ENCODE results near the gene OS9.

OS9 gene

GRCh38 chr12:57751788-57752667 lies 58.1 kb downstream of the OS9 start, which contains the start of gene CDK4:
CDK4 (minus strand) TSS chr12:57752310; CDS start chr12:57751717, 593 bp downstream.
- Histone ChIP-seq H3K9ac (ENCODE audit: low read depth in 1 of 2, low read length in 2 of 2) (peak within 1 kb of the TSS; percentile 88 to 89), H3K4me1 (ENCODE audit: control insufficient read depth in 2 of 2, insufficient read depth in 2 of 2, low read length in 2 of 2) (peaks cover 40% of the 10 kb centered on the region in 2 donors), H3K36me3 (ENCODE audit: control insufficient read depth in 2 of 2, insufficient read depth in 2 of 2, low read length in 2 of 2) (peaks cover 22 to 26% of the 10 kb centered on the region in 2 donors), H3K9me3 (ENCODE audit: control insufficient read depth in 2 of 2, low read length in 2 of 2) (no peaks in the 10 kb centered on the region), H3K27ac (ENCODE audit: low read depth in 2 of 2, low read length in 2 of 2) (peak within 1 kb of the TSS; percentile 85 to 86), H3K4me3 (ENCODE audit: low read length in 2 of 2) (peak within 1 kb of the TSS; percentile 83 to 89), H3K27me3 (ENCODE audit: control insufficient read depth in 2 of 2, insufficient read depth in 2 of 2, low read length in 2 of 2) (no peaks in the 10 kb centered on the region)

GRCh38 chr12:57752668-57753000 lies 58.7 kb downstream of the OS9 start:
- Histone ChIP-seq H3K4me3 (ENCODE audit: low read length in 2 of 2) (peak overlapping the region; percentile 57 to 89), H3K9me3 (ENCODE audit: control insufficient read depth in 2 of 2, low read length in 2 of 2) (no peaks in the 10 kb centered on the region), H3K4me1 (ENCODE audit: control insufficient read depth in 2 of 2, insufficient read depth in 2 of 2, low read length in 2 of 2) (peaks cover 40% of the 10 kb centered on the region in 2 donors), H3K9ac (ENCODE audit: low read depth in 1 of 2, low read length in 2 of 2) (peak overlapping the region; percentile 61 to 88), H3K27me3 (ENCODE audit: control insufficient read depth in 2 of 2, insufficient read depth in 2 of 2, low read length in 2 of 2) (no peaks in the 10 kb centered on the region), H3K36me3 (ENCODE audit: control insufficient read depth in 2 of 2, insufficient read depth in 2 of 2, low read length in 2 of 2) (peaks cover 16 to 21% of the 10 kb centered on the region in 2 donors), H3K27ac (ENCODE audit: low read depth in 2 of 2, low read length in 2 of 2) (peak overlapping the region; percentile 59 to 64)

GRCh38 chr12:57753756-57754337 lies 59.9 kb downstream of the OS9 start:
- no peaks in the 10 kb centered on the region for H3K27me3 ChIP-seq (ENCODE audit: control insufficient read depth in 2 of 2, insufficient read depth in 2 of 2, low read length in 2 of 2)
- peak overlapping the region; percentile 14 to 36 for H3K9ac ChIP-seq (ENCODE audit: low read depth in 1 of 2, low read length in 2 of 2)
- H3K27ac ChIP-seq (ENCODE audit: low read depth in 2 of 2, low read length in 2 of 2), result peak overlapping the region; percentile 53 to 62
- no peaks in the 10 kb centered on the region for H3K9me3 ChIP-seq (ENCODE audit: control insufficient read depth in 2 of 2, low read length in 2 of 2)
- peaks cover 15 to 25% of the 10 kb centered on the region in 2 donors for H3K36me3 ChIP-seq (ENCODE audit: control insufficient read depth in 2 of 2, insufficient read depth in 2 of 2, low read length in 2 of 2)
- H3K4me1 ChIP-seq (ENCODE audit: control insufficient read depth in 2 of 2, insufficient read depth in 2 of 2, low read length in 2 of 2), result peaks cover 40 to 42% of the 10 kb centered on the region in 2 donors
- no peak overlapping the region for H3K4me3 ChIP-seq (ENCODE audit: low read length in 2 of 2)

GRCh38 chr12:57754411-57755193 lies 60.7 kb downstream of the OS9 start, which contains the start of gene MARCHF9:
MARCHF9 (plus strand) TSS chr12:57755103; CDS start chr12:57755529, 426 bp downstream.
- peak within 1 kb of the TSS; percentile 60 to 76 for H3K4me3 ChIP-seq (ENCODE audit: low read length in 2 of 2)
- peaks cover 13 to 22% of the 10 kb centered on the region in 2 donors for H3K36me3 ChIP-seq (ENCODE audit: control insufficient read depth in 2 of 2, insufficient read depth in 2 of 2, low read length in 2 of 2)
- H3K9ac ChIP-seq (ENCODE audit: low read depth in 1 of 2, low read length in 2 of 2), result peak within 1 kb of the TSS; percentile 63 to 78
- no peaks in the 10 kb centered on the region for H3K27me3 ChIP-seq (ENCODE audit: control insufficient read depth in 2 of 2, insufficient read depth in 2 of 2, low read length in 2 of 2)
- H3K9me3 ChIP-seq (ENCODE audit: control insufficient read depth in 2 of 2, low read length in 2 of 2), result no peaks in the 10 kb centered on the region
- H3K27ac ChIP-seq (ENCODE audit: low read depth in 2 of 2, low read length in 2 of 2), result peak within 1 kb of the TSS; percentile 53 to 72
- peaks cover 40 to 42% of the 10 kb centered on the region in 2 donors for H3K4me1 ChIP-seq (ENCODE audit: control insufficient read depth in 2 of 2, insufficient read depth in 2 of 2, low read length in 2 of 2)

- Histone ChIP-seq H3K27ac (ENCODE audit: low read depth in 2 of 2, low read length in 2 of 2) (peak overlapping the region; percentile 53 to 72), H3K4me1 (ENCODE audit: control insufficient read depth in 2 of 2, insufficient read depth in 2 of 2, low read length in 2 of 2) (peaks cover 40 to 42% of the 10 kb centered on the region in 2 donors), H3K27me3 (ENCODE audit: control insufficient read depth in 2 of 2, insufficient read depth in 2 of 2, low read length in 2 of 2) (no peaks in the 10 kb centered on the region), H3K9me3 (ENCODE audit: control insufficient read depth in 2 of 2, low read length in 2 of 2) (no peaks in the 10 kb centered on the region), H3K36me3 (ENCODE audit: control insufficient read depth in 2 of 2, insufficient read depth in 2 of 2, low read length in 2 of 2) (peaks cover 13 to 20% of the 10 kb centered on the region in 2 donors), H3K4me3 (ENCODE audit: low read length in 2 of 2) (peak overlapping the region; percentile 41 to 60), H3K9ac (ENCODE audit: low read depth in 1 of 2, low read length in 2 of 2) (no peak overlapping the region)
Measured at GRCh38 chr12:57755194-57755453, 61.2 kb downstream of the OS9 start.

- Histone ChIP-seq H3K4me3 (ENCODE audit: low read length in 2 of 2) (peak overlapping the region; percentile 60 to 76), H3K9me3 (ENCODE audit: control insufficient read depth in 2 of 2, low read length in 2 of 2) (no peaks in the 10 kb centered on the region), H3K36me3 (ENCODE audit: control insufficient read depth in 2 of 2, insufficient read depth in 2 of 2, low read length in 2 of 2) (peaks cover 7 to 16% of the 10 kb centered on the region in 2 donors), H3K4me1 (ENCODE audit: control insufficient read depth in 2 of 2, insufficient read depth in 2 of 2, low read length in 2 of 2) (peaks cover 40 to 42% of the 10 kb centered on the region in 2 donors), H3K9ac (ENCODE audit: low read depth in 1 of 2, low read length in 2 of 2) (peak overlapping the region; percentile 63 to 78), H3K27me3 (ENCODE audit: control insufficient read depth in 2 of 2, insufficient read depth in 2 of 2, low read length in 2 of 2) (no peaks in the 10 kb centered on the region), H3K27ac (ENCODE audit: low read depth in 2 of 2, low read length in 2 of 2) (peak overlapping the region; percentile 32 to 72)
Measured at GRCh38 chr12:57755454-57756372, 61.8 kb downstream of the OS9 start.

GRCh38 chr12:57756406-57757341 lies 62.7 kb downstream of the OS9 start:
- peaks cover 7 to 16% of the 10 kb centered on the region in 2 donors for H3K36me3 ChIP-seq (ENCODE audit: control insufficient read depth in 2 of 2, insufficient read depth in 2 of 2, low read length in 2 of 2)
- no peaks in the 10 kb centered on the region for H3K9me3 ChIP-seq (ENCODE audit: control insufficient read depth in 2 of 2, low read length in 2 of 2)
- H3K27ac ChIP-seq (ENCODE audit: low read depth in 2 of 2, low read length in 2 of 2), result no peak overlapping the region
- peak overlapping the region; percentile 60 to 76 for H3K4me3 ChIP-seq (ENCODE audit: low read length in 2 of 2)
- peak overlapping the region in 1 of 2 donors; percentile 63 for H3K9ac ChIP-seq (ENCODE audit: low read depth in 1 of 2, low read length in 2 of 2)
- peaks cover 32 to 34% of the 10 kb centered on the region in 2 donors for H3K4me1 ChIP-seq (ENCODE audit: control insufficient read depth in 2 of 2, insufficient read depth in 2 of 2, low read length in 2 of 2)
- H3K27me3 ChIP-seq (ENCODE audit: control insufficient read depth in 2 of 2, insufficient read depth in 2 of 2, low read length in 2 of 2), result no peaks in the 10 kb centered on the region

GRCh38 chr12:57757771-57758170 lies 63.8 kb downstream of the OS9 start:
- Histone ChIP-seq H3K36me3 (ENCODE audit: control insufficient read depth in 2 of 2, insufficient read depth in 2 of 2, low read length in 2 of 2) (peaks cover 7 to 16% of the 10 kb centered on the region in 2 donors), H3K9ac (ENCODE audit: low read depth in 1 of 2, low read length in 2 of 2) (no peak overlapping the region), H3K4me3 (ENCODE audit: low read length in 2 of 2) (no peak overlapping the region), H3K9me3 (ENCODE audit: control insufficient read depth in 2 of 2, low read length in 2 of 2) (no peaks in the 10 kb centered on the region), H3K27ac (ENCODE audit: low read depth in 2 of 2, low read length in 2 of 2) (no peak overlapping the region), H3K4me1 (ENCODE audit: control insufficient read depth in 2 of 2, insufficient read depth in 2 of 2, low read length in 2 of 2) (peaks cover 26 to 28% of the 10 kb centered on the region in 2 donors), H3K27me3 (ENCODE audit: control insufficient read depth in 2 of 2, insufficient read depth in 2 of 2, low read length in 2 of 2) (no peaks in the 10 kb centered on the region)

Data from mucosa of rectum (tissue), 2 donors.